Body of pancreas (tissue), 4 donors: ENCODE measurements around the gene COPS3. TPM values are rescaled to one million over a fixed set of nuclear protein-coding genes. Genes with fewer than 3 reads are reported as not detected.
A peak's percentile ranks its signal among the peaks of the same experiment; 100 is the strongest.

Source experiments
- ATAC-seq: fragments of 150-250 bp; one replicate; pipeline ENCODE4 v1.9.1; 2016
- DNase-seq, 4 donors: peaks; one replicate each; pipeline ENCODE4 v3.0.0-alpha.2; 2019
- H3K27ac ChIP-seq, 4 donors: fragments of 200-600 bp; sonication (generic); 1 replicate in 3 of 4; 2 replicates in 1 of 4; pipeline versions ENCODE4 v1.5.1 to v1.6.1; 2016 to 2019; ENCODE audit warnings: mild to moderate bottlenecking in 1 of 4, mixed read lengths in 1 of 4, moderate library complexity in 1 of 4
- H3K27me3 ChIP-seq, 2 donors: fragments of 200-600 bp; sonication (generic); one replicate each; pipeline ENCODE4 v1.6.0; 2016; ENCODE audit warnings: mild to moderate bottlenecking in 1 of 2
- H3K36me3 ChIP-seq, 2 donors: fragments of 200-600 bp; sonication (generic); replicated peaks in 1 of 2; 2 replicates each; pipeline ENCODE4 v1.5.1; 2016; ENCODE audit warnings: low read depth in 2 of 2; ENCODE audit not compliant: insufficient read depth in 1 of 2
- H3K4me1 ChIP-seq: fragments of 200-600 bp; sonication (generic); one replicate; pipeline ENCODE4 v1.6.0; 2016
- H3K4me3 ChIP-seq, 2 donors: fragments of 200-600 bp; sonication (generic); 1 replicate in 1 of 2; 2 replicates in 1 of 2; pipeline ENCODE4 v1.5.1; 2016 to 2019
- H3K9me3 ChIP-seq, 3 donors: fragments of 200-600 bp; sonication (generic); 1 replicate in 2 of 3; 2 replicates in 1 of 3; pipeline ENCODE4 v1.5.1; 2016
- CTCF ChIP-seq, 7 experiments: fragments of 450-650 bp in 4 of 7; fragments of 200-600 bp in 3 of 7; sonication (generic) in 3 of 7; IDR thresholded peaks; one replicate each; pipeline ENCODE4 v1.5.1; 2016 to 2019; ENCODE audit warnings: antibody characterized with exemption in 7 of 7
- POLR2A ChIP-seq, 3 donors: fragments of 450-650 bp; IDR thresholded peaks; one replicate each; pipeline ENCODE4 v1.6.1; 2016; ENCODE audit warnings: antibody characterized with exemption in 3 of 3, mild to moderate bottlenecking in 2 of 3
- WGBS, 2 donors: methylation state at CpG; one replicate each; pipeline ENCODE4 v1.1.5; 2017; 5-methylcytosine and 5-hydroxymethylcytosine counted together
- intact Hi-C: fragments of 100-400 bp; cut with DNase I; formaldehyde crosslinking; loops from one replicate; pipeline ENCODE4 v1.15.1; 2023
- total RNA-seq, 2 donors: library from RNA; depleted of rRNA; stranded (reverse); fragments of >200 nt; gene quantifications; one replicate each; pipeline ENCODE4 v1.1.0, GENCODE V29; 2016

COPS3 gene
- total RNA-seq, 2 donors from 2014 or later, result 23.1 to 29.8 TPM

GRCh38 chr17:17205368-17206123 lies 75.5 kb downstream of the COPS3 start:
- WGBS, 2 donors, result 4 to 25% methylated on average over 7 to 60 of the region's 70 CpGs

GRCh38 chr17:17204635-17205231 lies 76.3 kb downstream of the COPS3 start:
- intact Hi-C loops, result loop anchor here (10.0 kb wide), 1 partner anchor 200 kb away; no protein-coding TSS in a partner anchor

More at GRCh38 chr17:17205368-17206123, 75.5 kb downstream of the COPS3 start:
- Histone ChIP-seq H3K9me3 (no peaks in the 10 kb centered on the region), H3K27ac (peak overlapping the region; percentile 86 to 91 (median 88)), H3K27me3 (no peaks in the 10 kb centered on the region), H3K4me1 (peaks cover 34% of the 10 kb centered on the region), H3K4me3 (peak overlapping the region; percentile 10 to 34), H3K36me3 (no peaks in the 10 kb centered on the region)
- intact Hi-C loops, result loop anchor here (10.0 kb wide), 1 partner anchor 201 kb away; no protein-coding TSS in a partner anchor
- ATAC-seq (peak; percentile 29), DNase-seq (peak; percentile 65 to 79 (median 76))
- TF ChIP-seq CTCF (IDR thresholded peaks at IDR 0.05), result no peak
- peak in 1 of 3 donors; percentile 26 for TF ChIP-seq POLR2A (IDR thresholded peaks at IDR 0.05)

GRCh38 chr17:17204041-17204591 lies 76.9 kb downstream of the COPS3 start:
- H3K4me1 ChIP-seq, result peaks cover 34% of the 10 kb centered on the region
- H3K9me3 ChIP-seq, result no peaks in the 10 kb centered on the region
- no peak overlapping the region for H3K27ac ChIP-seq
- H3K36me3 ChIP-seq, result no peaks in the 10 kb centered on the region
- intact Hi-C loops, result loop anchor here (10.0 kb wide), 1 partner anchor 199 kb away; no protein-coding TSS in a partner anchor
- ATAC-seq, result no peak
- WGBS, 2 donors, result 63 to 81% methylated on average over 10 to 15 of the region's 15 CpGs
- no peaks in the 10 kb centered on the region for H3K27me3 ChIP-seq
- no peak for TF ChIP-seq CTCF (IDR thresholded peaks at IDR 0.05)
- TF ChIP-seq POLR2A (IDR thresholded peaks at IDR 0.05), result no peak
- no peak overlapping the region for H3K4me3 ChIP-seq
- DNase-seq, result peak; percentile 46 to 74 (median 58)

More at GRCh38 chr17:17204635-17205231, 76.3 kb downstream of the COPS3 start:
- Histone ChIP-seq H3K4me1 (peaks cover 34% of the 10 kb centered on the region), H3K9me3 (no peaks in the 10 kb centered on the region), H3K4me3 (peak overlapping the region in 1 of 2 donors; percentile 10), H3K27ac (peak overlapping the region in 3 of 4 donors; percentile 86 to 91 (median 87)), H3K36me3 (no peaks in the 10 kb centered on the region), H3K27me3 (no peaks in the 10 kb centered on the region)
- 48 to 81% methylated on average over 5 to 14 of the region's 14 CpGs for WGBS, 2 donors
- no peak for TF ChIP-seq CTCF (IDR thresholded peaks at IDR 0.05)
- TF ChIP-seq POLR2A (IDR thresholded peaks at IDR 0.05), result no peak
- ATAC-seq (no peak), DNase-seq (no peak)

- 72 to 82% methylated on average over 6 to 15 of the region's 15 CpGs for WGBS, 2 donors
- DNase-seq (no peak), ATAC-seq (no peak)
- no peaks in the 10 kb centered on the region for H3K9me3 ChIP-seq
- no peaks in the 10 kb centered on the region for H3K27me3 ChIP-seq
- no peak for TF ChIP-seq CTCF (IDR thresholded peaks at IDR 0.05)
- TF ChIP-seq POLR2A (IDR thresholded peaks at IDR 0.05), result no peak
- no peak overlapping the region for H3K27ac ChIP-seq
- intact Hi-C loops, result loop anchor here (10.0 kb wide), 1 partner anchor 198 kb away; no protein-coding TSS in a partner anchor
- peaks cover 34% of the 10 kb centered on the region for H3K4me1 ChIP-seq
- no peaks in the 10 kb centered on the region for H3K36me3 ChIP-seq
- no peak overlapping the region for H3K4me3 ChIP-seq
Observed at GRCh38 chr17:17203173-17203730, 77.8 kb downstream of the COPS3 start.
